ENCODE data around the gene SLC47A1.

The SLC47A1 gene, protein sequence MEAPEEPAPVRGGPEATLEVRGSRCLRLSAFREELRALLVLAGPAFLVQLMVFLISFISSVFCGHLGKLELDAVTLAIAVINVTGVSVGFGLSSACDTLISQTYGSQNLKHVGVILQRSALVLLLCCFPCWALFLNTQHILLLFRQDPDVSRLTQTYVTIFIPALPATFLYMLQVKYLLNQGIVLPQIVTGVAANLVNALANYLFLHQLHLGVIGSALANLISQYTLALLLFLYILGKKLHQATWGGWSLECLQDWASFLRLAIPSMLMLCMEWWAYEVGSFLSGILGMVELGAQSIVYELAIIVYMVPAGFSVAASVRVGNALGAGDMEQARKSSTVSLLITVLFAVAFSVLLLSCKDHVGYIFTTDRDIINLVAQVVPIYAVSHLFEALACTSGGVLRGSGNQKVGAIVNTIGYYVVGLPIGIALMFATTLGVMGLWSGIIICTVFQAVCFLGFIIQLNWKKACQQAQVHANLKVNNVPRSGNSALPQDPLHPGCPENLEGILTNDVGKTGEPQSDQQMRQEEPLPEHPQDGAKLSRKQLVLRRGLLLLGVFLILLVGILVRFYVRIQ

DNA sequence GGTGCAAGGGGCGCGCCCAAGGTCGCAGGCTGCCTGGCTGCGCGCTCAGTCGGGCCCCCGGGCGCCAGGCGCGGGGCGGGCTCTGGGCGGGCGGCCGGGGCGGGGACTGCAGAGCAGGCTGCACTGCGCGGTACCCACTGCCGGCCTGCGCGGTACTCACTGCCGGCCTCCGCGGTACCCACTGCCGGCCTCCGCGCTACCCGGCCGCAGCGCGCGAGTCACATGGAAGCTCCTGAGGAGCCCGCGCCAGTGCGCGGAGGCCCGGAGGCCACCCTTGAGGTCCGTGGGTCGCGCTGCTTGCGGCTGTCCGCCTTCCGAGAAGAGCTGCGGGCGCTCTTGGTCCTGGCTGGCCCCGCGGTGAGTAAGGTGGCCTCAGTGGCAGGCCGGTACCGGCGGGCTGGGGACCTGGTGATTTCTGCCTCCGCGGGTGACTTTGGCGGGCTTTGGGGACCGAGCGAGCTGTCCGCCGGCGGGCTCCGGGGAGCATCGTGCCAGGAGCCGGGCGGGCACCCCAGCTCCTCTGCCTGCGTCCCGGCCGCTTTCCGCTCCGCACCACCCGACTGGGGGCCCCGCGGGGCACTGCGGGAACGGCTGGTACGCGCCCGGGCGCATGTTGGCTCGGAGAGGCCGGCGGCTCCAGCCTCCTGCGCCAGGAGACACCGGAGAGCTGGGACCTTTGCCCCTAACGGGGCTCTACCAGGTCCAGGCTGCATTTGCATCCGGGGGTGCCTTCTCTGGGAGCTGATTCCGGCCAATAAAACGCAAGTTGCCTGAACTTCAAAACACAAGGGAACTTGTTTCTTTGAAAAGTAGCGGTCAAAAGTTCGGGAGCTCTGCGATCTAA is at the start of gene SLC47A1:
Gene SLC47A1, plus strand, starts transcription at position 137 of the 844 bp plus-strand sequence. Its CDS starts 86 bp downstream, at position 223.
- no peak for DNase-seq (ENCODE audit: low read depth)
- H3K4me3 ChIP-seq (ENCODE audit: low read depth, low read length): peak within 1 kb of the TSS; percentile 48

DNA sequence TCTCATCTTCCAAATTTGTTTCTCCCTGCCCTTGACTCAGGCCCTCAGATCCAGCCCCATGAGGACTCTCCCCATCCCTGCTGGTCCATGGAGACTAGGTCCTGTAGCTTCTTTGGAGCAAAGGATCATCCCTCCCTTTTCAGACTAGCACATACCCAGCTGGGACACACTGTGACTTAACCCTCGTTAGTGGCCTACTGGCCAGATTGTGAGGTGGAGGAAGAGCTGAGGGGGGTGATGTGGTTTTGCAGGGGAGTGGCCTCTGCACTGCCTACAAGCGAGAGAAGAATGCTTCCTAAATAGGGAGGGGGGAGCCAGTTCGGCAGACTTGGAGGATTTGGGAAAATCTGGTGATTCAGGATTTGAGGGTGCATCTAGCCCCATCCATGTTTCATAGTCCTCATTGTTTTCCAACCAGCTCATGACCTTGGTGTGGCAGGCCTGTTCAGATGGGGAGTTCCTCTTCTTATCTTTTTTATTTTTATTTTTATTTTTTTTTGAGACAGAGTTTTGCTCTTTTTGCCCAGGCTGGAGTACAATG is 47.8 kb upstream of the SLC47A1 start:
- no peak overlapping the region for H3K4me3 ChIP-seq (ENCODE audit: low read depth, low read length)
- no peak for DNase-seq (ENCODE audit: low read depth)
- TF ChIP-seq, protein P1, sequence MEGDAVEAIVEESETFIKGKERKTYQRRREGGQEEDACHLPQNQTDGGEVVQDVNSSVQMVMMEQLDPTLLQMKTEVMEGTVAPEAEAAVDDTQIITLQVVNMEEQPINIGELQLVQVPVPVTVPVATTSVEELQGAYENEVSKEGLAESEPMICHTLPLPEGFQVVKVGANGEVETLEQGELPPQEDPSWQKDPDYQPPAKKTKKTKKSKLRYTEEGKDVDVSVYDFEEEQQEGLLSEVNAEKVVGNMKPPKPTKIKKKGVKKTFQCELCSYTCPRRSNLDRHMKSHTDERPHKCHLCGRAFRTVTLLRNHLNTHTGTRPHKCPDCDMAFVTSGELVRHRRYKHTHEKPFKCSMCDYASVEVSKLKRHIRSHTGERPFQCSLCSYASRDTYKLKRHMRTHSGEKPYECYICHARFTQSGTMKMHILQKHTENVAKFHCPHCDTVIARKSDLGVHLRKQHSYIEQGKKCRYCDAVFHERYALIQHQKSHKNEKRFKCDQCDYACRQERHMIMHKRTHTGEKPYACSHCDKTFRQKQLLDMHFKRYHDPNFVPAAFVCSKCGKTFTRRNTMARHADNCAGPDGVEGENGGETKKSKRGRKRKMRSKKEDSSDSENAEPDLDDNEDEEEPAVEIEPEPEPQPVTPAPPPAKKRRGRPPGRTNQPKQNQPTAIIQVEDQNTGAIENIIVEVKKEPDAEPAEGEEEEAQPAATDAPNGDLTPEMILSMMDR (conservative IDR thresholded peaks at IDR 0.05; ENCODE audit: low read depth, low read length): no peak

More for the DNA sequence above, at the start of gene SLC47A1:
- TF ChIP-seq, protein P1 (conservative IDR thresholded peaks at IDR 0.05; ENCODE audit: low read depth, low read length): no peak

DNA sequence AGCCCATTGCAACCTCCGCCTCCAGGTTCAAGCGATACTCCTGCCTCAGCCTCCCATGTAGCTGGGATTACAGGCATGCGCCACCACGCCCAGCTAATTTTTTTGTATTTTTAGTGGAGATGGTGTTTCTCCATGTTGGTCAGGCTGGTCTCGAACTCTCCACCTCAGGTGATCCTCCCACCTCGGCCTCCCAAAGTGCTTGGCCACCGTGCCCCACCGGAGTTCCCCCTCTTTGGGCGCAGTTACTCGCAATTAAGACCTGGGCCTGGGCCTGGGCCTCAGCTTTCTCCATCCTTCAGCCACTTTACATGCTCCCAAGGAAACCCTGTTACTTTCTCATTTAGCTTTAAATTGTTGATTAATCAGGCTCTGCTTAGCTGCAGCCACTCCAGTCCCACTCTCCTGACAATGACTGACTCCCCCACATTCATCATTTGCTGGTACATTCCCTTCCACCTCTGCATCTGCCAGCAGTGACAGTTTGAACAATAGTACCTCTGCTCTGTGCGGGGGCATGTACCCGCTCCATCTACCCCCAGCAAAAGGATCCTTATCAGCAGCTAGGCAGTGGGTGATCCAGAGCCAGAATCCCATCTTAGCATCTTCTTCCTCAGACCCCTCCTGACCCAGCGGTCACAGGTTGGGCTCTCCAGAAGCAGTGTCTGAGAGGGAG is 47.2 kb upstream of the SLC47A1 start:
- DNase-seq (ENCODE audit: low read depth): no peak
- TF ChIP-seq, protein P1 (conservative IDR thresholded peaks at IDR 0.05; ENCODE audit: low read depth, low read length): no peak
- no peak overlapping the region for H3K4me3 ChIP-seq (ENCODE audit: low read depth, low read length)

DNA sequence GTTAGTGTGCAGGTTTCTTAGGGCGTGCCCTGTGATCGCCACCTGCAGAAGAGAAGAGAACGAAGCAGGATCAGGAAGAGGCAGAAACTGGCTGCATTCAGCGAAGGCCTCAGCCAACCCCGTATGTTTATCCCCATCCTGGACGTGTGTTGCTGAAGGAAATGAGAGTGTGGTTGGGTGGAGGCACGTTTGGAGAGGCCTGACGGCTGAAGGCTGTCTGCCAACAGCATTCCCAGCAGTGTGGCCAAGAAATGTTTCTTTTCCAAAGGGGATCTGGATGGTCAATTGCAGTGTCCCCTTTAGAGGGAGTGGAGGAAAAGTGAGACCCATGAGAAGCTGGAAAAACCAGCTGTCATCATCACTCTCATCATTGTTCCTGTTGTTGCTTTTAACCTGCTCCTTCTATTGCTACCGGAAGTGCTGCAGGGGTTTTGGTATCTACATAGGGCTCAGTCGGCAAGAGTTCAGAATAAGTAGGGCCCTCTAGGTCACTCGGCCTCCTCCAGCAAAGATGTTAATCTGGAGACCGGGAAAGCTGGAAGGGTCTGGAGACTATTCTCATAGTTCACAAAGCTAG is 46.5 kb upstream of the SLC47A1 start:
- no peak for DNase-seq (ENCODE audit: low read depth)
- TF ChIP-seq, protein P1 (conservative IDR thresholded peaks at IDR 0.05; ENCODE audit: low read depth, low read length): no peak

DNA sequence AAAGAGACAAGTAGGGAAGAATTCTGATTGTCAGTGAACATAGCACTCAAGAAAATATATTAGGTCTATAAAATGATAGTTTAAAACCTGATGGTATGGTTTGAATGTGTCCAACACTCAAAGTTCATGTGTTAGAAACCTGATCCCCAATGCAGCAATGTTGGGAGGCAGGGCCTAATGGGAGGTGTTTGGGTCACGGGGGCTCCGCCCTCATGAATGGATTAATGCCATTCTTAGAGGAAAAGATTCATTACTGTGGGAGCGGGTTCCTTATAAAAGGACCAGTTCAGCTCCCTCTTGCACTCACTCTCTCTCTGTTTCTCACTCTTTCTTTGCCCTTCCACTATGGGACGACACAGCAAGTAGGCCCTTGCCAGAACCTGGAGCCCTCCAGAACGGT is 41.5 kb upstream of the SLC47A1 start:
- no peak for DNase-seq (ENCODE audit: low read depth)
- H3K4me3 ChIP-seq (ENCODE audit: low read depth, low read length): no peak overlapping the region
- TF ChIP-seq, protein P1 (conservative IDR thresholded peaks at IDR 0.05; ENCODE audit: low read depth, low read length): no peak

More for the DNA sequence above, 46.5 kb upstream of the SLC47A1 start:
- H3K4me3 ChIP-seq (ENCODE audit: low read depth, low read length): no peak overlapping the region

Measured in choroid plexus epithelial cell (primary cell).